ENCODE results near the gene TIGAR.

- TF ChIP-seq CTCF (conservative IDR thresholded peaks at IDR 0.05; ENCODE audit: low read length) (no peak), EZH2phosphoT487 (IDR thresholded peaks at IDR 0.05; ENCODE audit: borderline replicate concordance) (no peak)
Measured at GRCh38 chr12:4280351-4281163, 40.5 kb upstream of the TIGAR start.
